Ovary (tissue), 9 donors: ENCODE measurements around the gene ENGASE. TPM values are rescaled to one million over a fixed set of nuclear protein-coding genes. Genes with fewer than 3 reads are reported as not detected.

ENCODE experiments used
- DNase-seq, 5 donors: peaks; one replicate each; pipeline ENCODE4 v3.0.0-alpha.2; 2019 to 2020
- H3K27ac ChIP-seq, 2 donors: fragments of 200-600 bp; one replicate each; pipeline versions ENCODE4 v1.5.1 to v1.8.0; 2019 to 2022
- H3K27me3 ChIP-seq: fragments of 200-600 bp; one replicate; pipeline ENCODE4 v1.8.0; 2022
- H3K36me3 ChIP-seq: fragments of 200-600 bp; sonication (generic); one replicate; pipeline ENCODE4 v1.5.1; 2019
- H3K4me1 ChIP-seq: one replicate; pipeline ENCODE4 v1.8.1; 2013; ENCODE audit warnings: mild to moderate bottlenecking, moderate library complexity; ENCODE audit not compliant: insufficient read depth
- H3K4me3 ChIP-seq: fragments of 200-600 bp; sonication (generic); one replicate; pipeline ENCODE4 v1.5.1; 2017
- H3K9me3 ChIP-seq, 2 donors: fragments of 200-600 bp in 1 of 2; sonication (generic) in 1 of 2; one replicate each; pipeline versions ENCODE4 v1.5.1 to v1.8.1; 2013 to 2019; ENCODE audit warnings: mild to moderate bottlenecking in 1 of 2, moderate library complexity in 1 of 2
- CTCF ChIP-seq, 3 donors: fragments of 450-650 bp in 2 of 3; fragments of 200-600 bp in 1 of 3; IDR thresholded peaks; one replicate each; pipeline versions ENCODE4 v1.5.1 to v1.8.0; 2016 to 2022; ENCODE audit warnings: antibody characterized with exemption in 3 of 3, mild to moderate bottlenecking in 1 of 3
- EP300 ChIP-seq: sonication (generic); formaldehyde crosslinking; IDR thresholded peaks from one replicate; pipeline ENCODE4 v1.6.1; 2017; ENCODE audit warnings: antibody characterized with exemption
- POLR2A ChIP-seq: fragments of 450-650 bp; IDR thresholded peaks from one replicate; pipeline ENCODE4 v1.6.1; 2017; ENCODE audit warnings: antibody characterized with exemption, mild to moderate bottlenecking, moderate library complexity
- WGBS, 3 donors: extraction: QIAGEN DNeasy Blood & Tissue Kit in 1 of 3; methylation state at CpG; one replicate each; pipeline versions ENCODE4 v1.1.5 to v1.1.7; 2013 to 2017; 5-methylcytosine and 5-hydroxymethylcytosine counted together
- intact Hi-C, 4 donors: fragments of 100-400 bp; cut with DNase I; formaldehyde crosslinking; loops; one replicate each; pipeline versions ENCODE4 v1.11.0 to v1.15.1; 2022 to 2023
- polyA plus RNA-seq, 2 donors: library from polyadenylated mRNA; stranded (reverse); fragments of 200-250 nt in 1 of 2; fragments of 350-450 nt in 1 of 2; fragmentation: Illumina TruSeq in 1 of 2; extraction: RNeasy Lipid Tissue Mini Kit (QIAGEN cat#74804) in 1 of 2; gene quantifications; one replicate each; pipeline ENCODE4 v1.2.3, GENCODE V29; 2013 to 2014
- total RNA-seq, 7 donors: library from RNA; depleted of rRNA in 2 of 7; stranded (reverse); fragments of >200 nt in 2 of 7; fragmentation: NEBNext Ultra II Directional in 3 of 7; extraction: Animal tissue kit (Norgen Biotek cat#: 25700) in 3 of 7; gene quantifications; one replicate each; pipeline versions ENCODE4 v1.1.0 to v1.2.4, GENCODE V29; 2016 to 2023
- donor health status: DM: no; HTN: no; CAD: no; lungs with moderate emphysema.
- donor health status: DM: no; HTN: no; CAD: no.
- donor health status: Bipolar disorder and iron deficiency.
- donor health status: DM: yes; HTN: yes; CAD: no.
- donor health status: DM: no; HTN: no; CAD: no.
- donor health status: DM: yes; HTN: yes; CAD: no.

ENGASE gene
- total and polyA plus RNA-seq, 9 donors = 6.0 to 61.5 (median 39.7) TPM

GRCh38 chr17:79045001-79045729 lies 29.5 kb upstream of the ENGASE start:
- intact Hi-C loops = loop anchor here in 1 of 4 donors (5.0 kb wide), 1 partner anchor 42 kb away; no protein-coding TSS in a partner anchor
- Histone ChIP-seq H3K27ac (no peak overlapping the region), H3K27me3 (no peaks in the 10 kb centered on the region), H3K4me1 (peaks cover 2% of the 10 kb centered on the region), H3K36me3 (no peaks in the 10 kb centered on the region), H3K4me3 (no peak overlapping the region), H3K9me3 (no peaks in the 10 kb centered on the region)
- 82 to 83% (median 82%) methylated on average over 15 of the region's 15 CpGs for WGBS, 3 donors
- peak in 1 of 5 donors; percentile 38 for DNase-seq
- TF ChIP-seq EP300 (no peak), CTCF (IDR thresholded peaks at IDR 0.05) (no peak), POLR2A (no peak)

- no peaks in the 10 kb centered on the region for H3K36me3 ChIP-seq
- no peaks in the 10 kb centered on the region for H3K27me3 ChIP-seq
- WGBS, 3 donors = 9 to 16% (median 9%) methylated on average over 11 of the region's 11 CpGs
- no peaks in the 10 kb centered on the region for H3K9me3 ChIP-seq
- no peak overlapping the region for H3K27ac ChIP-seq
- DNase-seq = peak; percentile 45 to 82 (median 68)
- H3K4me1 ChIP-seq = peaks cover 2% of the 10 kb centered on the region
- peak; percentile 72 to 82 (median 80) for TF ChIP-seq CTCF (IDR thresholded peaks at IDR 0.05)
- TF ChIP-seq EP300 = no peak
- no peak for TF ChIP-seq POLR2A
- intact Hi-C loops = loop anchor here in 1 of 4 donors (5.0 kb wide), 1 partner anchor 41 kb away; no protein-coding TSS in a partner anchor
- no peak overlapping the region for H3K4me3 ChIP-seq
These were observed 28.8 kb upstream of the ENGASE start for GRCh38 chr17:79045842-79046196.

GRCh38 chr17:79046197-79046915 lies 28.3 kb upstream of the ENGASE start:
- Histone ChIP-seq H3K36me3 (no peaks in the 10 kb centered on the region), H3K4me3 (no peak overlapping the region), H3K27ac (no peak overlapping the region), H3K4me1 (peaks cover 2% of the 10 kb centered on the region), H3K9me3 (no peaks in the 10 kb centered on the region), H3K27me3 (no peaks in the 10 kb centered on the region)
- intact Hi-C loops = loop anchor here in 1 of 4 donors (5.0 kb wide), 1 partner anchor 41 kb away; no protein-coding TSS in a partner anchor
- peak in 1 of 5 donors; percentile 30 for DNase-seq
- TF ChIP-seq CTCF (IDR thresholded peaks at IDR 0.05) (no peak), EP300 (no peak), POLR2A (no peak)
- WGBS, 3 donors = 57 to 71% (median 69%) methylated on average over 25 of the region's 25 CpGs

- intact Hi-C loops = loop anchor here in 1 of 4 donors (5.0 kb wide), 1 partner anchor 40 kb away; no protein-coding TSS in a partner anchor
- no peaks in the 10 kb centered on the region for H3K36me3 ChIP-seq
- H3K4me1 ChIP-seq = peaks cover 2% of the 10 kb centered on the region
- DNase-seq = no peak
- 55 to 71% (median 55%) methylated on average over 15 of the region's 15 CpGs for WGBS, 3 donors
- no peak overlapping the region for H3K4me3 ChIP-seq
- H3K27me3 ChIP-seq = no peaks in the 10 kb centered on the region
- no peak overlapping the region for H3K27ac ChIP-seq
- TF ChIP-seq CTCF (IDR thresholded peaks at IDR 0.05) (no peak), POLR2A (no peak), EP300 (no peak)
- H3K9me3 ChIP-seq = no peaks in the 10 kb centered on the region
These were observed 27.7 kb upstream of the ENGASE start for GRCh38 chr17:79046916-79047280.
